Hypothalamus (tissue), 51 donors: Measurements from ENCODE around the gene DHX29.

Experiments used
- DNase-seq, 51 donors: peaks; one replicate each; lab custom pipeline; 2025; lab: John Stamatoyannopoulos, UW

DHX29 gene, protein sequence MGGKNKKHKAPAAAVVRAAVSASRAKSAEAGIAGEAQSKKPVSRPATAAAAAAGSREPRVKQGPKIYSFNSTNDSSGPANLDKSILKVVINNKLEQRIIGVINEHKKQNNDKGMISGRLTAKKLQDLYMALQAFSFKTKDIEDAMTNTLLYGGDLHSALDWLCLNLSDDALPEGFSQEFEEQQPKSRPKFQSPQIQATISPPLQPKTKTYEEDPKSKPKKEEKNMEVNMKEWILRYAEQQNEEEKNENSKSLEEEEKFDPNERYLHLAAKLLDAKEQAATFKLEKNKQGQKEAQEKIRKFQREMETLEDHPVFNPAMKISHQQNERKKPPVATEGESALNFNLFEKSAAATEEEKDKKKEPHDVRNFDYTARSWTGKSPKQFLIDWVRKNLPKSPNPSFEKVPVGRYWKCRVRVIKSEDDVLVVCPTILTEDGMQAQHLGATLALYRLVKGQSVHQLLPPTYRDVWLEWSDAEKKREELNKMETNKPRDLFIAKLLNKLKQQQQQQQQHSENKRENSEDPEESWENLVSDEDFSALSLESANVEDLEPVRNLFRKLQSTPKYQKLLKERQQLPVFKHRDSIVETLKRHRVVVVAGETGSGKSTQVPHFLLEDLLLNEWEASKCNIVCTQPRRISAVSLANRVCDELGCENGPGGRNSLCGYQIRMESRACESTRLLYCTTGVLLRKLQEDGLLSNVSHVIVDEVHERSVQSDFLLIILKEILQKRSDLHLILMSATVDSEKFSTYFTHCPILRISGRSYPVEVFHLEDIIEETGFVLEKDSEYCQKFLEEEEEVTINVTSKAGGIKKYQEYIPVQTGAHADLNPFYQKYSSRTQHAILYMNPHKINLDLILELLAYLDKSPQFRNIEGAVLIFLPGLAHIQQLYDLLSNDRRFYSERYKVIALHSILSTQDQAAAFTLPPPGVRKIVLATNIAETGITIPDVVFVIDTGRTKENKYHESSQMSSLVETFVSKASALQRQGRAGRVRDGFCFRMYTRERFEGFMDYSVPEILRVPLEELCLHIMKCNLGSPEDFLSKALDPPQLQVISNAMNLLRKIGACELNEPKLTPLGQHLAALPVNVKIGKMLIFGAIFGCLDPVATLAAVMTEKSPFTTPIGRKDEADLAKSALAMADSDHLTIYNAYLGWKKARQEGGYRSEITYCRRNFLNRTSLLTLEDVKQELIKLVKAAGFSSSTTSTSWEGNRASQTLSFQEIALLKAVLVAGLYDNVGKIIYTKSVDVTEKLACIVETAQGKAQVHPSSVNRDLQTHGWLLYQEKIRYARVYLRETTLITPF (N-terminal part only)

GRCh38 chr5:55307383-55308253 lies at the start of gene DHX29, which contains the start of gene MTREX:
TSS of gene DHX29 (minus strand) at chr5:55307694. CDS start at chr5:55307573, 121 bp downstream.
TSS of gene MTREX (plus strand) at chr5:55307989. CDS start at chr5:55308014, 25 bp downstream.
- peak; percentile 60 to 99 (median 91) for DNase-seq

- no peak for DNase-seq
These were observed 49.4 kb upstream of the DHX29 start for GRCh38 chr5:55356896-55357295.

DNA sequence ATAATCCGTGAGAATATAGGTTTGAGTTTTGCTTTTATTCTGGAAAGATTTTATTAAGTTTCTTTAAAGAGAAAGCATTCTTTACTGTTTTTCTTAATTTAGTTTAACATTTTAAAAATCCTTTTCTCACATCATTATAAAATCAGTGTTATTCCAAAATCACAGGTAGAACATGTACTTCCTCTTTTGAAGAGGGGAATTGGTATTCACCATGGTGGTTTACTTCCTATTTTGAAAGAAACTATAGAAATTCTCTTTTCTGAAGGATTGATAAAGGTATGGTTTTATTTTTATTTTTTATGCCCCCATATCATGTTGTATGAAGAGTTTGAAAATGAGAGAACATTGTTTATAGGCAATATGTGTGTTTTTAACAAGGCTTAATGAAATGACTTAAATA lies 43.3 kb upstream of the DHX29 start:
- DNase-seq = no peak

GRCh38 chr5:55347786-55348185 lies 40.3 kb upstream of the DHX29 start:
- DNase-seq = no peak

- DNase-seq = no peak
These were observed 37.8 kb upstream of the DHX29 start for GRCh38 chr5:55345327-55345726.

DNA sequence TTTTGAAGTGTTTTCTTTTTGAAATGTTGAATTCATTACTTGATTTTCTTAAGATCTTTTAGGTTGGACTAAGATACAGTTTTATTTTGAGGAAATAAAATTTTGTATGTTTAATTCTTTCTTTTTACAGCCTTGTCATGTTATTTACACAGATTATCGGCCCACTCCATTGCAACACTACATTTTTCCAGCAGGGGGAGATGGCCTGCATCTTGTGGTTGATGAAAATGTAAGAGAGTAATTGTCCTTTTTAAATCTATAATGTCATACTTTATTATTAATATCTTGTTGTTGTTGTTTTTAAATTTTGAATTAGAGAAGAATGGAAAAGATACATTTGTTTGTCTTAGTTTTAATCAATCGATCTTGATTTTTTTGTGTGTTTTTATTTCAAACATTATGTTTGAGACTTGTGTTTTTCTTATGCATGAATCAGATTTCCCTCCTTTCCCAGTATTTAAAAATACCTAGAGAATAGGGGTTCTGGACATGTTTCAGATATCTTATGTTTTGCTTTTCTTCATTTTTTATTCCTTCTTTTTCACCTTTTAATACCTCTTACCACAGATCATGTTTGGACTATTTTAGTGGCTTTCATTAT lies 37.0 kb upstream of the DHX29 start:
- DNase-seq = peak in 26 of 51 donors; percentile 3 to 77 (median 25)

GRCh38 chr5:55343609-55344008 lies 36.1 kb upstream of the DHX29 start:
- DNase-seq = no peak

DNA sequence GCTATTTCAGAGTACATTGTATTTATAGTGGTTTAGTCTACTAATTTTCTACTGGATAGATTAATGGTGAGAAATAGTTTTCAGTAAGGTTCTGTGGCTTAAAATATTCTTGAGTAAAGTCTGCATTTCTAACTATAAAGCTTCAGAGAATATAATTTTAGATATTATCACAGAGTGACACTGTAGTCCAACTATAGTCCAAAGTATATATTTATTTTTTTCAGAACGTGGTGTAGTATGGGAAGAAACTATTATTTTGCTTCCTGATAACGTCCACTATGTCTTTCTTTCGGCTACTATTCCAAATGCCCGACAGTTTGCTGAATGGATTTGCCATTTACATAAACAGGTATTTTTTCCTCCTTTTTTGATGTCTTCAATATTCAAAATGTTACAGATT lies 35.6 kb upstream of the DHX29 start:
- DNase-seq = no peak

- peak in 1 of 51 donors; percentile 2 for DNase-seq
These were observed 31.3 kb upstream of the DHX29 start for GRCh38 chr5:55338810-55339243.

DNA sequence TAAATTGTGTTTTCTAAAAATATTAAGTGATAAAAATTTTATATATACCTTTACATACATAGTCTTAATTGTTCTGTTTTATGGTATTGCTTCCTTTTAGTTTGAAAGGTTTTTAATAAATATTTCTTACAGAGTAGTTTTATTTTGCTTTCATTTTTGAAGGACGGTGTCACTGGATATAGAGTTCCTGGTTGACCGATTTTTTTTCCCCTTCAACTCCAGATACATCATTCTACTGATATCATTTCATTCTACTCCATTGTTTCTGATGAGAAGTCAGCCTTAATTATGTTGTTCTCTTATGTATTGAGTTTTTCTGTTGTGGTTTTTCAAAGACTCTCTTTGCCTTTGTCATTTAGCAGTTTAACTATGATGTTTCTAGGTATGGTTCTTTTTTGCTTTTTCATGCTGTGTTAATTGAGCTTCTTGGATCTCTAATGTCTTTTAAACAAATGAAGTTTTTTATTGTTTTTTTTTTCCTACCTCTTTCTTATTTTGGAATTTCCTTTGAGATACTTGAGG lies 30.7 kb upstream of the DHX29 start:
- no peak for DNase-seq

GRCh38 chr5:55333811-55334210 lies 26.3 kb upstream of the DHX29 start:
- no peak for DNase-seq

DNA sequence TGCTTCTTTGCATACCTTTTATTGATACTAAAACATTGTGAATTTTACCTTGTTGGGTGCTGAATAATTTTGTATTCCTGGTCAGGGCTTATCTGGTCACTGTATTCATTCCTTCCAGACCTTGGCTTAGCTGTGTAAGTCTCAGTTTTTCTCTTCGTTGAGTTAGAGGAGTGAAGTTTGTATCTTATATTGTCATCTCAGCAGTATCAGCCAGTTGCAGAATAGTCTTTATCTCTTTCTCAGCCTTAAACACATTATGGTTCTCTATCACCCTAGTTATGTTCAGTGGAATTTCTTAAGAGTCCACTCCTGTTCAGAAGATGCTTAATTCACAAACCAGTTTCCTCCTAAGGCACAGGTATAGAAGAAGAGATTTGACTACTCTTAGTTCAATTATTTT lies 25.5 kb upstream of the DHX29 start:
- no peak for DNase-seq

- DNase-seq = no peak
These were observed 23.8 kb upstream of the DHX29 start for GRCh38 chr5:55331321-55331720.

DNA sequence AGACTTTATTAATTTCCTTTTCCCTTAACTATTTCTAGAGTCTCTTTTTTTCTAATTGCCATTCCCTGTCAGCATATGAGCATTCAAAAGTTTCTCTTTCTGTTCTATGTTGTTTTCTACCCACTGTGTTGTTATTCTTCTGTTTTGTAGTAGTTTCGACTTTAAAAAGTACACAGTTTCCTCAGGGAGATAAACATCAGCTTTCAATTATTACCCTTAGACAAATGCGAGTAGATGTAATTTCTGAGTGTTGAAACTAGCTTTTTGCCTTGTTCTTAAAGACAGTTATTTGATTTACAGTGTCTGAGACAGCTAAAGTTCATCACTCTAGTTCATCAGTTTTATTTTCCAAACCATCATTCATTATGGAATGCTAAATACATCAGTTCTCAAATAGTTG lies 19.8 kb upstream of the DHX29 start:
- no peak for DNase-seq

DNA sequence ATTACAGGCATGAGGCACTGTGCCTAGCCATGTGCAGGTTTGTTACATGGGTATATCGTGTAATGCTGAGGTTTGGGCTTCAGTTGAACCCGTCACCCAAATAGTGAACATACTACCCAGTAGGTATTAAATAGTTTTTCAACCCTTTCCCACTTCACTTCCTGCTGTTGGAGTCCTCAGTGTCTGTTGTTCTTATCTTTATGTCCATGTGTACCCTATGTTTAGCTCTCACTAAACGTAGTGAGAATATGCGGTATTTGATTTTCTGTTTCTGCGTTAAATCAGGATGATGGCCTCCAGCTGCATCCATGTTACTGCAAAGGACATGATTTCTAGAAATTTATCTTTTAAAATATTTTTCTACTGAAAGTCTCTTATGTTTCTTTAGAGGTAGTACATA lies 18.1 kb upstream of the DHX29 start:
- DNase-seq = no peak

DNA sequence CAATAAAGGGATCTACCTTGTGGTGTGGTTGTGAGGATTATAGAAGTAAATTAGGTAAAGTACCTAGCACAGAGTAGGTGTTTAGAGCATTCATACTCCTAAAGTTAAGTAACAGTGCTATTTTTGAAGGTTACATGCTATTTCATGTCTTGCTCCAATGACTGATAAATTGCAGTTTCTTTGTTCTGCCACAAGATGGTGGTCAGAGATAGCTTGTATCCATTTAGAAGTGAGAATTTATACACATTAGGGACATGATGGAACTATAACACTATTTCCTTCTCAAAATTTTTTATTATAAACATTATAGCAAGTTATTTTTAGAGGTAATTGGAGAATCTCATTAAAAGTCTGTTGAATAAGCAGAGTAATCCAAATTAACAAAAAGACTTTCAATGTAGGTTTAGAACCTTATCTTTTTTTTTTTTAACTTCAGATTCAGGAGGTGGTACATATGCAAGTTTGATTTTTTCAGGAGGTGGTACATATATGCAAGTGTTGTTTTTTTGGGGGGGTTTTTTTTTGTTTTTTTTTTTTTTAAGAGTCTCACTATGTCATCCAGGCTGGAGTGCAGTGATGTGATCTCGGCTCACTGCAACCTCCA lies 17.4 kb upstream of the DHX29 start:
- peak in 1 of 51 donors; percentile 10 for DNase-seq

- no peak for DNase-seq
These were observed 16.5 kb upstream of the DHX29 start for GRCh38 chr5:55324006-55324405.

DNA sequence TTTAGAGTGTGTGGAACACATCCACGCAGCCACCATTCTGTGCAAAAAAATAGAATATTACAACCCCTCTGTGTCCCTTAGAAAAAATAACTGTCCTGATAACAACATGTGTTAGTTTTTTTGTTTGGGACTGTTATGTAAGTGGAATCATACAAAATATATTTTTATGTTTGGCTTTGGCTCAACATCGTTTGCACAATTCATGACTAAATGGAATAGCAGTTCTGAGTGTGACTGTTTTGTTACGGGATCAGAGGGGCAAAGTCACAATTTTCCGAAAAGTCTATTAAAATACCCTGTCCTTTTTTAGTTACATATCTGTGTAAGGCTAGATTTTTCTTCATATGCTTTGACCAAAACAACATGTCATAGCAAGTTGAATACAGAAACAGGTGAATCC lies 13.1 kb upstream of the DHX29 start:
- DNase-seq = no peak

GRCh38 chr5:55319491-55319890 lies 12.0 kb upstream of the DHX29 start:
- no peak for DNase-seq
